Body of pancreas (tissue), 4 donors: ENCODE data around the gene FBXO31.

Source experiments
- CTCF ChIP-seq, 7 experiments: fragments of 450-650 bp in 4 of 7; fragments of 200-600 bp in 3 of 7; sonication (generic) in 3 of 7; IDR thresholded peaks; one replicate each; pipeline ENCODE4 v1.5.1; 2016 to 2019; ENCODE audit warnings: antibody characterized with exemption in 7 of 7
- POLR2A ChIP-seq, 3 donors: fragments of 450-650 bp; IDR thresholded peaks; one replicate each; pipeline ENCODE4 v1.6.1; 2016; ENCODE audit warnings: antibody characterized with exemption in 3 of 3, mild to moderate bottlenecking in 2 of 3

GRCh38 chr16:87327798-87328495 lies 55.6 kb downstream of the FBXO31 start:
- TF ChIP-seq POLR2A (IDR thresholded peaks at IDR 0.05) (no peak), CTCF (IDR thresholded peaks at IDR 0.05) (no peak)
